Upper lobe of left lung (tissue), 4 donors: ENCODE data around the gene YPEL3.

ENCODE experiments used
- EP300 ChIP-seq, 4 donors: sonication (generic); formaldehyde crosslinking; IDR thresholded peaks; one replicate each; pipeline ENCODE4 v1.5.1; 2017; ENCODE audit warnings: antibody characterized with exemption in 4 of 4, control low read depth in 2 of 4
- POLR2A ChIP-seq, 4 donors: fragments of 450-650 bp; IDR thresholded peaks; one replicate each; pipeline ENCODE4 v1.5.1; 2016 to 2017; ENCODE audit warnings: antibody characterized with exemption in 4 of 4, mild to moderate bottlenecking in 2 of 4
- POLR2AphosphoS5 ChIP-seq, 2 donors: sonication (generic); formaldehyde crosslinking; IDR thresholded peaks; one replicate each; pipeline ENCODE4 v1.5.1; 2017; ENCODE audit warnings: antibody characterized with exemption in 2 of 2
- TF ChIP-seq, protein P1 (sequence below), 6 experiments: fragments of 450-650 bp in 4 of 6; fragments of 200-600 bp in 2 of 6; sonication (generic) in 2 of 6; IDR thresholded peaks; one replicate each; pipeline ENCODE4 v1.5.1; 2016 to 2019; ENCODE audit warnings: antibody characterized with exemption in 6 of 6

DNA sequence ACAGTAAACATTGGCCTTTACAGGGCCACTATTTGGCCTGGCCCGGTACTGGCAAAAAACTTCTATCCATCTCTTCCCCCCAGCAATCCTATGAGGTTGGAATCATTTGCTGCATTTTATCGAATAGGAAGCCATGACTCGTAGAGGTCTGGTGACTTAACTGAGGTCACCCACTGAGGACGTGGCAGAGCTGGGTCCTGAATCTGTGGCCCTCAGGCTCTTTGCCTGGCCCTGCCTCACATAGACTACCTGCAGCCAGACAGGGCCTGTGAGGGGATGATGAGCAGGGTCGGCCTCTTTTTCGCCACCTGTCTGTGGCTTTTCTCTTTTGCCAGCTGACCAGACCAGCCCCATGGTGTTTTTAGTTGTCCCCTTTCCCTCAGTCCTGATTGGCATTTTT lies 18.4 kb downstream of the YPEL3 start:
- TF ChIP-seq, protein P1, sequence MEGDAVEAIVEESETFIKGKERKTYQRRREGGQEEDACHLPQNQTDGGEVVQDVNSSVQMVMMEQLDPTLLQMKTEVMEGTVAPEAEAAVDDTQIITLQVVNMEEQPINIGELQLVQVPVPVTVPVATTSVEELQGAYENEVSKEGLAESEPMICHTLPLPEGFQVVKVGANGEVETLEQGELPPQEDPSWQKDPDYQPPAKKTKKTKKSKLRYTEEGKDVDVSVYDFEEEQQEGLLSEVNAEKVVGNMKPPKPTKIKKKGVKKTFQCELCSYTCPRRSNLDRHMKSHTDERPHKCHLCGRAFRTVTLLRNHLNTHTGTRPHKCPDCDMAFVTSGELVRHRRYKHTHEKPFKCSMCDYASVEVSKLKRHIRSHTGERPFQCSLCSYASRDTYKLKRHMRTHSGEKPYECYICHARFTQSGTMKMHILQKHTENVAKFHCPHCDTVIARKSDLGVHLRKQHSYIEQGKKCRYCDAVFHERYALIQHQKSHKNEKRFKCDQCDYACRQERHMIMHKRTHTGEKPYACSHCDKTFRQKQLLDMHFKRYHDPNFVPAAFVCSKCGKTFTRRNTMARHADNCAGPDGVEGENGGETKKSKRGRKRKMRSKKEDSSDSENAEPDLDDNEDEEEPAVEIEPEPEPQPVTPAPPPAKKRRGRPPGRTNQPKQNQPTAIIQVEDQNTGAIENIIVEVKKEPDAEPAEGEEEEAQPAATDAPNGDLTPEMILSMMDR (IDR thresholded peaks at IDR 0.05) = no peak
- no peak for TF ChIP-seq POLR2A (IDR thresholded peaks at IDR 0.05)
- TF ChIP-seq EP300 (IDR thresholded peaks at IDR 0.05) = no peak
- TF ChIP-seq POLR2AphosphoS5 (IDR thresholded peaks at IDR 0.05) = no peak
